ENCODE measurements around the gene RXFP3.
"Not testable (repeated sequence)": the region's sequence is repeated elsewhere in the genome, so short reads cannot be mapped to it uniquely, and the experiment has no call there.

RXFP3 gene

DNA sequence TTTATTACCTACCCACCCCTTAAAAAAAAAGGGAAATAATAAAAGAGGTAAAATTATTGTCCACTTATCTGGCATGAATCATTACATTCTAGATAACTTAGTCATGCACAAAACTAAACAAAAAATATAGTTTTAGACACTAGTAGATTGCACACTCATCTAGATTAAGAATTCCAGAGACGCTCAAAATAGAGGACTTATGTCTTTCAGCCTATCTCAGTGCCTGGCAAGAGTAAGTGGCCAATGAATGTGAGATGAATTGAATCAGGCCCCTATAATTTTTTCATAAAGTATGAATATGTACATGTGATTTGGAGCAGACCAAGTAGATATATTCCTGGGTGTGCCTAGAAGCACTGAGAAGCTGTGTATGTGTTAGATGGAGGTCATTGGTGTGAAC is 2.0 kb upstream of the RXFP3 start:
- H3K9me3 ChIP-seq (ENCODE audit: control insufficient read depth, low read length): no peaks in the 10 kb centered on the region
- H3K4me3 ChIP-seq (ENCODE audit: extremely low read depth, insufficient read depth, low read length, poor library complexity, severe bottlenecking): no peak overlapping the region
- WGBS, 2 experiments (ENCODE audit: insufficient coverage in 2 of 2): 100% methylated on average over 1 of the region's 1 CpG; no CpG with 5 or more reads in 1 of the 2 experiments
- no peak overlapping the region for H3K27ac ChIP-seq (ENCODE audit: low read depth, low read length, severe bottlenecking)
- peaks cover 3% of the 10 kb centered on the region for H3K4me1 ChIP-seq (ENCODE audit: control insufficient read depth, insufficient read depth, low read length, poor library complexity, severe bottlenecking)
- no peaks in the 10 kb centered on the region for H3K36me3 ChIP-seq (ENCODE audit: control insufficient read depth, insufficient read depth, low read length)

DNA sequence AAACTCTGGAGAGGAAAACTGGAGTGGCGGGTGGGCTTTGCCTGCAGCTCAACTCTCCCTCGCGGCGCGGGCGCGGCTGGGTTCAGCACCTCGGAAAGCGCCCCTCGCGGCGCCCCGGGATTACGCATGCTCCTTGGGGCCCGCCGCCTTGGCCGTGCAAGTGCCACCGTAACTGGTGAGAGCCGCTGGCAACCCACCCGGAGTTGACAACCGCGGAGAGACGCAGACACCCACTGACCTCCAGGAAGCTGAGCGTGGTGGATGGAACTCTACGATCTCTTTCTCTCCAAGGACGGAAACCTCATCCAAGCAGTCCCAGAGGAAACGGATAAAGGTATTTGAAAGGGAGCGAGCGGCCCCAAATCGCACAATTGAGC is 194 bp upstream of the RXFP3 start:
- Histone ChIP-seq H3K9me3 (ENCODE audit: control insufficient read depth, low read length) (no peaks in the 10 kb centered on the region), H3K27ac (ENCODE audit: low read depth, low read length, severe bottlenecking) (no peak overlapping the region), H3K36me3 (ENCODE audit: control insufficient read depth, insufficient read depth, low read length) (no peaks in the 10 kb centered on the region), H3K4me3 (ENCODE audit: extremely low read depth, insufficient read depth, low read length, poor library complexity, severe bottlenecking) (peak overlapping the region; percentile 30), H3K4me1 (ENCODE audit: control insufficient read depth, insufficient read depth, low read length, poor library complexity, severe bottlenecking) (peaks cover 3% of the 10 kb centered on the region)
- 1 to 2% methylated on average over 17 to 30 of the region's 30 CpGs for WGBS, 2 experiments (ENCODE audit: insufficient coverage in 2 of 2)

- no peak overlapping the region for H3K4me3 ChIP-seq (ENCODE audit: extremely low read depth, insufficient read depth, low read length, poor library complexity, severe bottlenecking)
- H3K27ac ChIP-seq (ENCODE audit: low read depth, low read length, severe bottlenecking): no peak overlapping the region
- no peaks in the 10 kb centered on the region for H3K36me3 ChIP-seq (ENCODE audit: control insufficient read depth, insufficient read depth, low read length)
- H3K4me1 ChIP-seq (ENCODE audit: control insufficient read depth, insufficient read depth, low read length, poor library complexity, severe bottlenecking): peaks cover 3% of the 10 kb centered on the region
- WGBS, 2 experiments (ENCODE audit: insufficient coverage in 2 of 2): 96 to 97% methylated on average over 52 to 54 of the region's 54 CpGs
- no peaks in the 10 kb centered on the region for H3K9me3 ChIP-seq (ENCODE audit: control insufficient read depth, low read length)
Observed at GRCh38 chr5:33937017-33937706, 976 bp downstream of the RXFP3 start.

DNA sequence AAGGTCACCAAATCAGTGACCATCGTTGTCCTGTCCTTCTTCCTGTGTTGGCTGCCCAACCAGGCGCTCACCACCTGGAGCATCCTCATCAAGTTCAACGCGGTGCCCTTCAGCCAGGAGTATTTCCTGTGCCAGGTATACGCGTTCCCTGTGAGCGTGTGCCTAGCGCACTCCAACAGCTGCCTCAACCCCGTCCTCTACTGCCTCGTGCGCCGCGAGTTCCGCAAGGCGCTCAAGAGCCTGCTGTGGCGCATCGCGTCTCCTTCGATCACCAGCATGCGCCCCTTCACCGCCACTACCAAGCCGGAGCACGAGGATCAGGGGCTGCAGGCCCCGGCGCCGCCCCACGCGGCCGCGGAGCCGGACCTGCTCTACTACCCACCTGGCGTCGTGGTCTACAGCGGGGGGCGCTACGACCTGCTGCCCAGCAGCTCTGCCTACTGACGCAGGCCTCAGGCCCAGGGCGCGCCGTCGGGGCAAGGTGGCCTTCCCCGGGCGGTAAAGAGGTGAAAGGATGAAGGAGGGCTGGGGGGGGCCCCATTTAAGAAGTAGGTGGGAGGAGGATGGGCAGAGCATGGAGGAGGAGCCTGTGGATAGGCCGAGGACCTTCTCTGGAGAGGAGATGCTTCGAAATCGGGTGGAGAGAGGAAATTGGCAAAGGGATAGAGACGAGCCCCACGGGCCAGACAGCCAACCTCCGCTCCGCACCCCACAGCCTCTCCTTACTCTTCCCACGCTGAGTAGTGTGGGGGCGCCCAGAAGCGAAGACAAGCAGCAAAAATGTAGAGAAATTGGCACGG is 1.7 kb downstream of the RXFP3 start:
- no peaks in the 10 kb centered on the region for H3K36me3 ChIP-seq (ENCODE audit: control insufficient read depth, insufficient read depth, low read length)
- H3K9me3 ChIP-seq (ENCODE audit: control insufficient read depth, low read length): no peaks in the 10 kb centered on the region
- no peak overlapping the region for H3K4me3 ChIP-seq (ENCODE audit: extremely low read depth, insufficient read depth, low read length, poor library complexity, severe bottlenecking)
- WGBS, 2 experiments (ENCODE audit: insufficient coverage in 2 of 2): 94% methylated on average over 53 to 54 of the region's 54 CpGs
- H3K4me1 ChIP-seq (ENCODE audit: control insufficient read depth, insufficient read depth, low read length, poor library complexity, severe bottlenecking): peaks cover 3% of the 10 kb centered on the region
- H3K27ac ChIP-seq (ENCODE audit: low read depth, low read length, severe bottlenecking): no peak overlapping the region

DNA sequence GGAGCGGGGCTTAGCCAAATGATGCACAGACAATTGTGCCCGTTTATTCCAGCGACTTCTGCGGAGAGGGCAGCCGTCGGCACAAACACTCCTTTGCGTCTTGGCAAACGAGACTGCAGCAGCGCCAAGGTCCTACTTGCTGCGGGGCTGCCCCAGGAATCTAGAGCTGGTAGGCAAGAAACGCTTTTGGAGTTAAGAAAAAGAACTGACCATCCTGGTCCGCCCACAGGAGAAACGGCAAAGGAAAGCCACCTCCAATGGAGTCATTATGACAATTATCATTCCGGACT is 2.3 kb downstream of the RXFP3 start:
- WGBS, 2 experiments (ENCODE audit: insufficient coverage in 2 of 2): 93 to 96% methylated on average over 14 of the region's 14 CpGs
- H3K4me1 ChIP-seq (ENCODE audit: control insufficient read depth, insufficient read depth, low read length, poor library complexity, severe bottlenecking): peaks cover 3% of the 10 kb centered on the region
- H3K9me3 ChIP-seq (ENCODE audit: control insufficient read depth, low read length): no peaks in the 10 kb centered on the region

GRCh38 chr5:33938881-33939280 is 2.7 kb downstream of the RXFP3 start:
- Histone ChIP-seq H3K36me3 (ENCODE audit: control insufficient read depth, insufficient read depth, low read length) (no peaks in the 10 kb centered on the region), H3K4me1 (ENCODE audit: control insufficient read depth, insufficient read depth, low read length, poor library complexity, severe bottlenecking) (peaks cover 3% of the 10 kb centered on the region), H3K4me3 (ENCODE audit: extremely low read depth, insufficient read depth, low read length, poor library complexity, severe bottlenecking) (no peak overlapping the region), H3K27ac (ENCODE audit: low read depth, low read length, severe bottlenecking) (no peak overlapping the region), H3K9me3 (ENCODE audit: control insufficient read depth, low read length) (no peaks in the 10 kb centered on the region)
- WGBS, 2 experiments (ENCODE audit: insufficient coverage in 2 of 2): 89 to 93% methylated on average over 5 to 11 of the region's 15 CpGs

More for the DNA sequence above, 2.3 kb downstream of the RXFP3 start:
- Histone ChIP-seq H3K4me3 (ENCODE audit: extremely low read depth, insufficient read depth, low read length, poor library complexity, severe bottlenecking) (no peak overlapping the region), H3K36me3 (ENCODE audit: control insufficient read depth, insufficient read depth, low read length) (no peaks in the 10 kb centered on the region), H3K27ac (ENCODE audit: low read depth, low read length, severe bottlenecking) (no peak overlapping the region)

DNA sequence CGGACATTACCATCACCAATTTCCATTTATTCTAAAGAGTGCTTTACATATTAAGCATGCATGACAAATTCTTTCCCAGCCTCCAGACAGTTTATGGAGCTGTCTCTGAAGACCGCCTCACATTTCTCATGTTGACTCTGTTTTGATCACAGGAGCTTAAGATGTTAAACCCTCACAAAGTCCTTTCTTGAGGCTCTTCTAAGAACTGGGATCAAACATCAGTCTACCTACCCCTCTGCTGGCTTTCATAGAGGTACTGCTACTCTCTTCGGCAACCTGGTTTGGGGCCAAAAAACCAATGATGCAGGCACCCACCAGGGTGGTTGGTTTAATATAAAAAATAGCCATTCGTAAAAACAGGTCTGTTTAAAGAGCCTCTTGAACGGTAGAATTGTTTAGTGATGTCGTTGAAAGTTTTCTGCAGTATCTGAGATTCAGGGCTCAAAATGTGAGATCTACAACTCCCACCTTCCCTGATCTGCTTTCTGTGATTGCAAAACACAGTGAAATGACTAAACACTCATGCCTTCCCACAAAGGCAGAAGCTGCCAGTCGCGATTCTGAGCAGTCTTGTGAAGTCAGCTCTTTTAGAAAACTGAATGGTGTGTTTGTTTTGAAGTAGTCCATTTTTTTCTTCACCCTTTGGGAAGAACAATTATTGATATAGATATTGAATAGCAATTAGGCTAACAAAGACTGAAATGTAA is 3.5 kb downstream of the RXFP3 start:
- H3K36me3 ChIP-seq (ENCODE audit: control insufficient read depth, insufficient read depth, low read length): no peaks in the 10 kb centered on the region
- peaks cover 3% of the 10 kb centered on the region for H3K4me1 ChIP-seq (ENCODE audit: control insufficient read depth, insufficient read depth, low read length, poor library complexity, severe bottlenecking)
- no peak overlapping the region for H3K4me3 ChIP-seq (ENCODE audit: extremely low read depth, insufficient read depth, low read length, poor library complexity, severe bottlenecking)
- H3K9me3 ChIP-seq (ENCODE audit: control insufficient read depth, low read length): no peaks in the 10 kb centered on the region
- H3K27ac ChIP-seq (ENCODE audit: low read depth, low read length, severe bottlenecking): no peak overlapping the region
- WGBS, 2 experiments (ENCODE audit: insufficient coverage in 2 of 2): 87 to 92% methylated on average over 3 to 6 of the region's 8 CpGs

DNA sequence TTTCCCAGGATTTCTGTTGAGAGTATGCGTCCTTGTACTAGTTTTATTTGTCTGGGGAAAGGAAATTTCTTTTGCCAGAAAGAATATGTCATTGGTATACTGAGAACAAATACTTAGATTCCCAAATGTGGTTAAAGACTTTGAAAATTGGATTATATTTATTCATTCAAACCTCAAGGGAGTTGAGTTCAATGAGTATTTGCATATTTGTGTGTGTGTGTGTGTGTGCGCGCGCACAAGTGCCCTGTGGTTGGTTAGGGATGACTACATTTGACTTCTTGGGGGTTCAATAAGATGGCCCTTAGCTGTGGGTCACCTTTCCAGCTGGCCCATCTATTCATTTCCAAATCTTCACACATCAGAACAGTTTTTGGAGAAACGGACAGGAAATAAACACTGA is 4.9 kb downstream of the RXFP3 start:
- Histone ChIP-seq H3K27ac (ENCODE audit: low read depth, low read length, severe bottlenecking) (no peak overlapping the region), H3K4me3 (ENCODE audit: extremely low read depth, insufficient read depth, low read length, poor library complexity, severe bottlenecking) (no peak overlapping the region), H3K9me3 (ENCODE audit: control insufficient read depth, low read length) (no peaks in the 10 kb centered on the region), H3K36me3 (ENCODE audit: control insufficient read depth, insufficient read depth, low read length) (no peaks in the 10 kb centered on the region), H3K4me1 (ENCODE audit: control insufficient read depth, insufficient read depth, low read length, poor library complexity, severe bottlenecking) (peaks cover 3% of the 10 kb centered on the region)
- WGBS, 2 experiments (ENCODE audit: insufficient coverage in 2 of 2): 87% methylated on average over 3 of the region's 5 CpGs; no CpG with 5 or more reads in 1 of the 2 experiments

DNA sequence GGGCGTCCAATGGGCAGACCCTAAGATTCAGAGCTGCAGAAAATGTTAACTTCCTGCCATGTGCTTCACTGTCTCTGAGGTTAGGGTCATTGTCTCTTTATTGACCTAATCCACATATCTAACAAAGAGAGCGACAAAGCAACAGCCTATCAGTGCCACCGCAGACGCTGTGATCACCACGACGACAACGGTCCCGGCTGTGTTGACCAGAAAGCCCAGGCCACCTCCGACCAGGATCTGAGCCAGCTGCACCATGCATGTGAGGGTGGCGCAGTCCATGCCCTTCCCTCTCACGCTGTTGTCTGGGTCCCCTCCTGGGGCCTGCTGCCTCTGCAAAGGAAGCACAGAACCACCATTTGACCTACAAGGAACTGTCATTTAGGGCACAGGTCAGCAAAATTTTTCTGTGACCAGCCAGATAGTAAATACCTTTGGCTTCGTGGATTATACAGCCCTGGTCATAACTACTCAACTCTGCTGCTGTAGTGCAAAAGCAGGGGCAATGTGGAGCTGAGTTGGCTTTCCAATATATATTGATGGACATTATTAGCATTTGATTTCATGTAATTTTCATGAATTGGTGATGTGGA is 8.5 kb downstream of the RXFP3 start:
- Histone ChIP-seq H3K27ac (ENCODE audit: low read depth, low read length, severe bottlenecking) (no peak overlapping the region), H3K4me1 (ENCODE audit: control insufficient read depth, insufficient read depth, low read length, poor library complexity, severe bottlenecking) (no peaks in the 10 kb centered on the region), H3K9me3 (ENCODE audit: control insufficient read depth, low read length) (no peaks in the 10 kb centered on the region), H3K36me3 (ENCODE audit: control insufficient read depth, insufficient read depth, low read length) (no peaks in the 10 kb centered on the region), H3K4me3 (ENCODE audit: extremely low read depth, insufficient read depth, low read length, poor library complexity, severe bottlenecking) (no peak overlapping the region)
- WGBS, 2 experiments (ENCODE audit: insufficient coverage in 2 of 2): 86 to 89% methylated on average over 10 of the region's 12 CpGs

DNA sequence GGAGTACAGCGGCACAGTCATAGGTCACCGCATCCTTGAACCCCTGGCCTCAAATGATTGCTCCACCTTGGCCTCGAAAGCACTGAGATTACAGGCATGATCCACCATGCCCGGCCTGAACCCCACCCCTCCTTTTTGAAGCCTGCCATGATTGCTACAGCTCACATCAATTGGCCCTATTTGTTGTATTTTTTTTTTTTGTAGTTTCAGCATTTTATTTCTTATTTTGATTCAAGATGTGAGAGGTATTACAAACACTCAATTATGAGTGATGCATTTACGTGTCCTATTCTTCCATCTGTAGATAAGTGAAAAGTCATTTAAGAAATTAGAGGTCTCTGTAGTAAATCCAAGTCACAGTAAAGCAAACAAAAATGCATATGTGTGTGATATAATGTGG is 16.0 kb downstream of the RXFP3 start:
- not testable (repeated sequence) for H3K9me3 ChIP-seq (ENCODE audit: control insufficient read depth, low read length); H3K4me1 ChIP-seq (ENCODE audit: control insufficient read depth, insufficient read depth, low read length, poor library complexity, severe bottlenecking); H3K4me3 ChIP-seq (ENCODE audit: extremely low read depth, insufficient read depth, low read length, poor library complexity, severe bottlenecking); H3K36me3 ChIP-seq (ENCODE audit: control insufficient read depth, insufficient read depth, low read length); H3K27ac ChIP-seq (ENCODE audit: low read depth, low read length, severe bottlenecking)
- WGBS, 2 experiments (ENCODE audit: insufficient coverage in 2 of 2): 94 to 100% methylated on average over 2 to 3 of the region's 5 CpGs

All from mesodermal cell (in vitro differentiated cells).